Motor neuron (in vitro differentiated cells): ENCODE measurements around the gene CNIH3. TPM values are rescaled to one million over a fixed set of nuclear protein-coding genes. Genes with fewer than 3 reads are reported as not detected.
A peak's percentile ranks its signal among the peaks of the same experiment; 100 is the strongest.
"Not testable (repeated sequence)": the region's sequence is repeated elsewhere in the genome, so short reads cannot be mapped to it uniquely, and the experiment has no call there.

Source experiments
- ATAC-seq, 8 experiments: fragments of 200-7000 bp; cut with Tn5 transposase; replicated peaks in 6 of 8; 2 replicates each; pipeline ENCODE4 v1.8.0; 2021; ENCODE audit warnings: mild to moderate bottlenecking in 8 of 8, moderate library complexity in 8 of 8
- H3K27ac ChIP-seq, 2 donors: fragments of 250-450 bp; sonication (Bioruptor Pico); 2 replicates each; pipeline ENCODE4 v1.9.0; 2021; ENCODE audit warnings: antibody characterized with exemption in 2 of 2, mild to moderate bottlenecking in 2 of 2, moderate library complexity in 1 of 2
- H3K4me1 ChIP-seq, 2 donors: fragments of 250-450 bp; sonication (Bioruptor Pico); replicated peaks in 1 of 2; 2 replicates each; pipeline ENCODE4 v1.6.1; 2021; ENCODE audit warnings: antibody characterized with exemption in 2 of 2, mild to moderate bottlenecking in 2 of 2, moderate library complexity in 1 of 2
- H3K4me3 ChIP-seq, 5 donors: fragments of 250-450 bp; sonication (Bioruptor Pico); 2 replicates each; pipeline ENCODE4 v1.9.0; 2021; ENCODE audit warnings: antibody characterized with exemption in 5 of 5, mild to moderate bottlenecking in 5 of 5, moderate library complexity in 4 of 5
- WGBS, 10 experiments: fragments of 450-650 bp; shearing (Covaris generic); methylation state at CpG; one replicate each; pipeline ENCODE4 v1.0.0; 2022; 5-methylcytosine and 5-hydroxymethylcytosine counted together
- in situ Hi-C, 9 experiments: fragments of 400-800 bp; cut with MboI; loops; one replicate each; pipeline ENCODE4 v1.15.0; 2021; ENCODE audit warnings: low sequenced_read_pairs in 9 of 9, low pct_unique_long_range_greater_than_20kb in 2 of 9; ENCODE audit not compliant: unreplicated experiment in 9 of 9
- total RNA-seq, 8 experiments: library from RNA; unstranded; fragments of 300-600 nt; gene quantifications; 2 replicates each; pipeline versions ENCODE4 v1.2.3 to v1.2.4, GENCODE V29; 2022

Gene CNIH3
- total RNA-seq, 8 experiments from 2014 or later = 2.4 to 13.5 (median 8.8) TPM

DNA sequence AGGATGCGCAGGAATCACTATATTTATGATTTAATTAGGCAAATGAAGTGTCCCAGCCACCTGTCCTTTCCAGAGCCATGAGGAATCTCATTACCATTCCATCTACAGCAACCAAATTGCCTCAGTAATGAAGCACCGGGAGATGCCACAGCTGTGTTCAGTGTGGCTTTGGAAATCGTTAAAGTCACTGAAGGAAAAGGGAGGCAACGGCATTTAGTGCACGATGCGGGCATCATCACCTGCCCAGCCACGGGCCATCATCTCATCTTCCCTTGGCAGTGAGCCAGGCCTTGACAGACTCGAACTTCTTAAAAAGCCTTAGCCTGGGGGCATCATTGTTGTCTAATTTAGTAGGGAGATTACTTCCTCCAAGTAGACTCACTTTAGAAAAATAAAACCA is 67.8 kb downstream of the CNIH3 start:
- in situ Hi-C loops = no loop called here
- peak in 2 of 8 experiments; percentile 7 to 19 for ATAC-seq
- Histone ChIP-seq H3K4me3 (no peak overlapping the region), H3K4me1 (peaks cover 28 to 31% of the 10 kb centered on the region in 2 donors), H3K27ac (peak overlapping the region in 1 of 2 donors; percentile 14)
- 55 to 100% (median 69%) methylated on average over 1 to 8 of the region's 8 CpGs; no CpG with 5 or more reads in 4 of the 10 experiments for WGBS, 10 experiments

DNA sequence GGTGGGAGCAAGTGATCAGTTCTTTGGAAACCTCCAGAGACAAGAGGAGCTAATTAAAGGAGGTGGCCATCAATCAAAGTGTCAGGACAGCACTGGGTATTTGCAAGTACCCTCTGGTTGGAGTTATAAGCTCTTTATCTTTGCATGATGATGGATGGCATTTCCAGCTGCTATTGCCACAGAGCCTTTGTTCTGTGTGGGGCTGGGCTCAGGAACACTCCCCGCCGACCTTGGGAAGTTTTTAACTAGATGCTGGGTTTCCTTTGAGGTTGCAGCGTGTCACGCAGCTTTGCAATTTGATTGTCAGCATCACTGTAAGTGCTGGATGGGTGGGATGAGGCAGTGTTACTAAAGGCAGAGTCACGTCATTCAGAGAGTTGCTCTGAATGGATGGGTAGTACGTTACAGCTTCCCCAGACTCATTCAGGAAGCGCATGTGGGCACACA is 68.9 kb downstream of the CNIH3 start:
- in situ Hi-C loops = no loop called here
- Histone ChIP-seq H3K4me3 (no peak overlapping the region), H3K27ac (no peak overlapping the region), H3K4me1 (peaks cover 19 to 25% of the 10 kb centered on the region in 2 donors)
- peak in 5 of 8 experiments; percentile 87 to 95 (median 94) for ATAC-seq
- WGBS, 10 experiments = 0 to 94% (median 35%) methylated on average over 1 to 7 of the region's 7 CpGs; no CpG with 5 or more reads in 2 of the 10 experiments

DNA sequence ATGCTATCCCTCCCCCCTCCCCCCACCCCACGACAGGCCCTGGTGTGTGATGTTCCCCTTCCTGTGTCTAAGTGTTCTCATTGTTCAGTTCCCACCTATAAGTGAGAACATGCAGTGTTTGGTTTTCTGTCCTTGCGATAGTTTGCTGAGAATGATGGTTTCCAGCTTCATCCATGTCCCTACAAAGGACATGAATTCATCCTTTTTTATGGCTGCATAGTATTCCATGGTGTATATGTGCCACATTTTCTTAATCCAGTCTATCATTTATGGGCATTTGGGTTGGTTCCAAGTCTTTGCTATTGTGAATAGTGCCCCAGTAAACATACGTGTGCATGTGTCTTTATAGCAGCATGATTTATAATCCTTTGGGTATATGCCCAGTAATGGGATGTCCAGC is 70.0 kb downstream of the CNIH3 start:
- H3K27ac ChIP-seq, in situ Hi-C loops, H3K4me3 ChIP-seq, ATAC-seq: not testable (repeated sequence)
- WGBS, 10 experiments = 100% methylated on average over 1 of the region's 3 CpGs; no CpG with 5 or more reads in 8 of the 10 experiments
- H3K4me1 ChIP-seq = peaks cover 19 to 25% of the 10 kb centered on the region in 2 donors

- WGBS, 10 experiments = 60 to 100% (median 69%) methylated on average over 1 to 4 of the region's 4 CpGs; no CpG with 5 or more reads in 2 of the 10 experiments
- no peak for ATAC-seq
- H3K4me1 ChIP-seq = peaks cover 19 to 25% of the 10 kb centered on the region in 2 donors
- H3K4me3 ChIP-seq = no peak overlapping the region
- H3K27ac ChIP-seq = no peak overlapping the region
- in situ Hi-C loops = no loop called here
Measured at GRCh38 chr1:224687465-224687864, 71.3 kb downstream of the CNIH3 start.

DNA sequence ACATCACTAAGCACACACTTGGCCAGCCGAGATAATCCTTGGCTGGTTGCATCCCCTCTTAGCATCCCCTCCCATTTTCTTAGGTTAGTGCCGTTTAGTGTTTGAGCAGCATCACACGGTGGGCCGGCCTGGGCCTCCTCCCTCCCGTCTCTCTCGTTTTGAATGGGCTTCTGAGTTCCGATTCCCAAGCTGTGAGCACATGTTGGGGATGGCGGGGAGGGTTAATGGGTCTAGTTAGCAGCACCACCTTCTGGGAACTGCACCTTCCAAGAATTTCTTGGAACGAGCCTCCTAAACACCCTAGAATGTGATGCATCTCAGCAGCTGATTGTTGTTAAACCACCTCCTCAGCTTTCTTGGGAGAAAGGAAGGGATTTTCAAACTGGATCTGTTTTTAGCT is 73.3 kb downstream of the CNIH3 start:
- in situ Hi-C loops = no loop called here
- WGBS, 10 experiments = 34 to 96% (median 83%) methylated on average over 2 to 9 of the region's 9 CpGs; no CpG with 5 or more reads in 4 of the 10 experiments
- no peak for ATAC-seq

GRCh38 chr1:224690576-224690975 is 74.5 kb downstream of the CNIH3 start:
- Histone ChIP-seq H3K27ac (no peak overlapping the region), H3K4me3 (no peak overlapping the region), H3K4me1 (peaks cover 4% of the 10 kb centered on the region in 2 donors)
- in situ Hi-C loops = no loop called here
- 87 to 100% (median 95%) methylated on average over 1 to 4 of the region's 4 CpGs; no CpG with 5 or more reads in 5 of the 10 experiments for WGBS, 10 experiments
- no peak for ATAC-seq

More for the DNA sequence above, 73.3 kb downstream of the CNIH3 start:
- no peak overlapping the region for H3K27ac ChIP-seq
- peaks cover 11 to 13% of the 10 kb centered on the region in 2 donors for H3K4me1 ChIP-seq
- H3K4me3 ChIP-seq = no peak overlapping the region

- in situ Hi-C loops = no loop called here
- ATAC-seq = no peak
- peaks cover 7 to 9% of the 10 kb centered on the region in 2 donors for H3K4me1 ChIP-seq
- no peak overlapping the region for H3K27ac ChIP-seq
- H3K4me3 ChIP-seq = no peak overlapping the region
- 0 to 100% (median 89%) methylated on average over 1 to 4 of the region's 4 CpGs; no CpG with 5 or more reads in 2 of the 10 experiments for WGBS, 10 experiments
Measured at GRCh38 chr1:224691148-224691925, 75.2 kb downstream of the CNIH3 start.

DNA sequence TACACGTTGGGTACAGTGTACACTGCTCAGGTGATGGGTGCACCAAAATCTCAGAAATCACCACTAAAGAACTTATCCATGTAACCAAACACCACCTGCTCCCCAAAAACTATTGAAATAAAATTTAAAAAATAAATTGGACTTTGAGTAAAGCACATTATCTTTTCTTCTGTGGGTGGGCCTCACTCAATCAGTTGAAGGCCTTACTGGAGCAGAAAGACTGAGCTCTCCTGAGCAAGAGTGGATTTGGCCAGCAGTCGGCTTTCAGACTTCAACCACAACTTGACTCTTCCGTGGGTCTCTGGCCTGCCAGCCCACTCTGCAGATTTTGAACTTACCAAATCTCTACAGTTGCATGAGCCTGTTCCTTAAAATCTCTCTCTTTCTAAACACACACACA is 78.9 kb downstream of the CNIH3 start:
- Histone ChIP-seq H3K27ac (no peak overlapping the region), H3K4me3 (no peak overlapping the region), H3K4me1 (peaks cover 22 to 23% of the 10 kb centered on the region in 2 donors)
- ATAC-seq = no peak
- in situ Hi-C loops = no loop called here
- 67 to 100% (median 83%) methylated on average over 2 to 3 of the region's 3 CpGs; no CpG with 5 or more reads in 6 of the 10 experiments for WGBS, 10 experiments

- Histone ChIP-seq H3K4me1 (peaks cover 22 to 23% of the 10 kb centered on the region in 2 donors), H3K27ac (no peak overlapping the region), H3K4me3 (no peak overlapping the region)
- in situ Hi-C loops = no loop called here
- WGBS, 10 experiments = 20 to 100% (median 100%) methylated on average over 1 to 2 of the region's 2 CpGs; no CpG with 5 or more reads in 4 of the 10 experiments
- peak in 2 of 8 experiments; percentile 11 to 16 for ATAC-seq
Measured at GRCh38 chr1:224696021-224696420, 79.9 kb downstream of the CNIH3 start.

DNA sequence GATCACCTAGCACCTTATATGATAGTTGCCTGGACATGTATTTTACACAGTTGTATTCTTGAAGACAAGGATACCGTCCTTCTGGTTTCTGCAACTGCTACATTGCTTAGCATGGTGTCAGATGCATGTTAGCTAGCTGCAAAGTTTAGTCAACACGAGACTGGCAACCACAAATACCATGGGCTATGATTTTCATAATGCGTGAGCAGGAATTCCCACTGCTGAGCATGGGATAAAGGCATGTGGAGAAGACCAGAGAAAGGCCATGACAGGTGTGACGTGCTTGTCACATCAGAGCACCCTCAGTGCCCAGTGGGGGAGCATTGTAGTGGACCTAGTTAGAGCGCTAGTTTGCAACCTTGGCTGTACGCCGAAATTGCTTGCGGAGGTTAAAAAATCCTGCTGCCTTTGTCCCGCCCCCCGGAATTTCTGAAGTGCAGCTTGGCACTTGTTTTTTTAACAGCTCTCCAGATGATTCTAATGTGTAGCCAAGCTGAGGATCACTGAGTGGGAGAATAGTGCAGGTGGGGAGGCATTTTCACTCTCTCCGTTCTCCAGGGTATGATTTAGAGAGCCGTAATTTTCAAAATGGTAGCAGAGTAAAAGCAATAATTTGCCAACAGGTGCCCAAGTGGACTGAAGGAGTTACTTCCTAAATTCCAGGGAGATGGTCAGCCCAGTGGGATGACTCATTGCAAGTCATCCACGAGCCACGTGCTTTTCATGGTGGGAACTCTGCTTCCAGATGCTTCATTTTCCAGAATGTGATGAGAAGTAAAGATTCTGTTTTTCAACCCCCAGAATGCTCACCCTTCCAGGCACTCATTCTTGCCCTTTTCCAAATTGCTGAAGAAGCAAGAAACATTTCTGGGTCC is 81.0 kb downstream of the CNIH3 start:
- Histone ChIP-seq H3K4me1 (peaks cover 22 to 23% of the 10 kb centered on the region in 2 donors), H3K4me3 (no peak overlapping the region), H3K27ac (peak overlapping the region in 1 of 2 donors; percentile 15)
- in situ Hi-C loops = no loop called here
- peak in 2 of 8 experiments; percentile 79 to 80 for ATAC-seq
- WGBS, 10 experiments = 26 to 96% (median 86%) methylated on average over 1 to 14 of the region's 14 CpGs

DNA sequence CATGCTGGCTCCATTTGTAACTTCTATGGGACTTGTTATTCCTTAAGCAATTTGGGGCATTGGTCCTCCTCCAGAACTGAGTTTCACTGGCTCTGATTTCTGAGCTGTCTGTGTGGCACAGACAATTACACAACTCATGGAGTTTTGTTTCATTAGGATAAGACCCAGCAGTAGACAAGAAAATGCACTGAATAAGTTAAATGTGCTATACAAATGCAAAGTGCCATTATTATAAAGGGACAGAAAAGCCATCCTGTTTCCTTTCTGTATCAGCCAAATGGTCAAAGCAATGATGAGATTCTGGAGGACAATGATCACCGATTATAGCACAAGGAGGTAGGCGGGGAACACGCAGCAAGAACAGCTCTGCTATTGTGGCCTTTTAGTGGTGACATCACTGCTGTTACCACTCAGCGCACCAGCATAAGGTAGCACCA is 81.9 kb downstream of the CNIH3 start:
- 14 to 93% (median 50%) methylated on average over 1 to 4 of the region's 4 CpGs; no CpG with 5 or more reads in 2 of the 10 experiments for WGBS, 10 experiments
- no peak overlapping the region for H3K4me3 ChIP-seq
- ATAC-seq = peak in 5 of 8 experiments; percentile 82 to 95 (median 92)
- peaks cover 22 to 23% of the 10 kb centered on the region in 2 donors for H3K4me1 ChIP-seq
- in situ Hi-C loops = no loop called here
- H3K27ac ChIP-seq = peak overlapping the region in 1 of 2 donors; percentile 15

GRCh38 chr1:224700918-224701531 is 84.9 kb downstream of the CNIH3 start:
- 0 to 82% (median 73%) methylated on average over 1 to 4 of the region's 4 CpGs; no CpG with 5 or more reads in 5 of the 10 experiments for whole genome bisulfite sequencing, 10 experiments
- ATAC-seq = peak in 3 of 8 experiments; percentile 43 to 77 (median 61)
- in situ Hi-C loops = no loop called here
- no peak overlapping the region for H3K4me3 ChIP-seq
- H3K4me1 ChIP-seq = peaks cover 33 to 40% of the 10 kb centered on the region in 2 donors
- no peak overlapping the region for H3K27ac ChIP-seq
